ENCODE data around the gene IL1RAPL1. TPM values are rescaled to one million over a fixed set of nuclear protein-coding genes. Genes with fewer than 3 reads are reported as not detected.

The IL1RAPL1 gene
- total and polyA plus RNA-seq, 2 donors (not counting 1 experiment from before 2014, with no cell fraction given): 0.25 to 2.8 TPM

DNA sequence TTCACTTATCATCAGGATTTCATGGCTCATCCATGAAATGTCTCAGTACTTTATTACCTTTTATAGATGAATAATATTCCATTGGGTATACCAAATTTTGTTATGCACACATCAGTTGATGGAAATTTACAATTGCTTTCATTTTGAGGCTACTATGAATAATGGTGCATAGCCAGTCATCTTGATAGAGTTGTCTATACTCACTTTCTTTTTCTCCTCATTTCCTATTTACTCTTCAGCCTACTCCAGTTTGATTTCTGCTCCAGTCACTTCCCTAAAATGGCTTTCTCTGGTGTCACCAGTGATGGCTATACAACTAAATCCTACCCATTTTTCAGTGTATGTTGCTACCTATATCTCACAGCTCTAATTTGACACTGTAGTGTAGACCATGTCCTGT, 884.6 kb downstream of the IL1RAPL1 start:
- Histone ChIP-seq H3K4me3 (replicated peaks in 1 of 4; ENCODE audit: control extremely low read depth in 1 of 4, insufficient read depth in 1 of 4, low read depth in 3 of 4, low read length in 4 of 4) (no peak overlapping the region), H3K27me3 (ENCODE audit: control insufficient read depth, insufficient read depth, low read length) (no peaks in the 10 kb centered on the region), H2AFZ (ENCODE audit: low read length) (no peak overlapping the region), H3K27ac (ENCODE audit: insufficient read depth, low read length) (no peak overlapping the region), H3K4me2 (ENCODE audit: extremely low read depth, insufficient read depth, low read length) (no peak overlapping the region), H3K4me1 (ENCODE audit: control insufficient read depth, extremely low read depth, insufficient read depth, low read length) (no peaks in the 10 kb centered on the region), H4K20me1 (ENCODE audit: control insufficient read depth, extremely low read depth, insufficient read depth, low read length) (no peaks in the 10 kb centered on the region), H3K9me3 (ENCODE audit: control insufficient read depth, insufficient read depth, low read depth, low read length) (no peaks in the 10 kb centered on the region), H3K36me3 (ENCODE audit: control insufficient read depth, insufficient read depth, low read length) (no peaks in the 10 kb centered on the region), H3K79me2 (ENCODE audit: control insufficient read depth, insufficient read depth, low read length) (no peaks in the 10 kb centered on the region), H3K9ac (ENCODE audit: insufficient read depth, low read length) (no peak overlapping the region)
- no peak for DNase-seq (ENCODE audit: low read depth in 2 of 2)
- TF ChIP-seq, protein P1, sequence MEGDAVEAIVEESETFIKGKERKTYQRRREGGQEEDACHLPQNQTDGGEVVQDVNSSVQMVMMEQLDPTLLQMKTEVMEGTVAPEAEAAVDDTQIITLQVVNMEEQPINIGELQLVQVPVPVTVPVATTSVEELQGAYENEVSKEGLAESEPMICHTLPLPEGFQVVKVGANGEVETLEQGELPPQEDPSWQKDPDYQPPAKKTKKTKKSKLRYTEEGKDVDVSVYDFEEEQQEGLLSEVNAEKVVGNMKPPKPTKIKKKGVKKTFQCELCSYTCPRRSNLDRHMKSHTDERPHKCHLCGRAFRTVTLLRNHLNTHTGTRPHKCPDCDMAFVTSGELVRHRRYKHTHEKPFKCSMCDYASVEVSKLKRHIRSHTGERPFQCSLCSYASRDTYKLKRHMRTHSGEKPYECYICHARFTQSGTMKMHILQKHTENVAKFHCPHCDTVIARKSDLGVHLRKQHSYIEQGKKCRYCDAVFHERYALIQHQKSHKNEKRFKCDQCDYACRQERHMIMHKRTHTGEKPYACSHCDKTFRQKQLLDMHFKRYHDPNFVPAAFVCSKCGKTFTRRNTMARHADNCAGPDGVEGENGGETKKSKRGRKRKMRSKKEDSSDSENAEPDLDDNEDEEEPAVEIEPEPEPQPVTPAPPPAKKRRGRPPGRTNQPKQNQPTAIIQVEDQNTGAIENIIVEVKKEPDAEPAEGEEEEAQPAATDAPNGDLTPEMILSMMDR (conservative IDR thresholded peaks at IDR 0.05 in 1 of 2, IDR thresholded peaks at IDR 0.05 in 1 of 2; ENCODE audit: low read depth in 1 of 2, low read length in 2 of 2): no peak
- no peak for TF ChIP-seq EZH2 (IDR thresholded peaks at IDR 0.05; ENCODE audit: low read length, missing control alignments)

DNA sequence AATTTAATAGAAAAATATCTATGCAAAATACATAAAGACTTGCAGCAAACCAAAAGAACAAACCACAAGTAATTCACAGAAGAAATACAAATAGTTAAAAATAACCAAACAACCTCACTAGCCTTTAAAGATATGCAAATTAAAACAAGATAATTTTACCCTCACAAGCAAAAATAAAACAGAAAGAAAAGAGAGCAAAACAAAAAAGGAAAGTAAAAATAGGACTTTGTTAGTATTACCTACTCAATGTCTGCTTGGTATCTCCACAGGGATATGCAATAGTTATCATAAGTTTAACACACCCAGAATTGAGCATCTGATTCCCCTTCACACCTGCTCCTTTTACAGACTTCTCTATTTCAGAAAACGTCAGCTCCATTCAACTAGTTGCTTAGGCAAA, 890.6 kb downstream of the IL1RAPL1 start:
- no peak overlapping the region for H2AFZ ChIP-seq (ENCODE audit: low read length)
- H3K27ac ChIP-seq (ENCODE audit: insufficient read depth, low read length): no peak overlapping the region
- H3K79me2 ChIP-seq (ENCODE audit: control insufficient read depth, insufficient read depth, low read length): no peaks in the 10 kb centered on the region
- H3K27me3 ChIP-seq (ENCODE audit: control insufficient read depth, insufficient read depth, low read length): no peaks in the 10 kb centered on the region
- H3K4me1 ChIP-seq (ENCODE audit: control insufficient read depth, extremely low read depth, insufficient read depth, low read length): no peaks in the 10 kb centered on the region
- TF ChIP-seq, protein P1 (conservative IDR thresholded peaks at IDR 0.05 in 1 of 2, IDR thresholded peaks at IDR 0.05 in 1 of 2; ENCODE audit: low read depth in 1 of 2, low read length in 2 of 2): no peak
- no peak for TF ChIP-seq EZH2 (IDR thresholded peaks at IDR 0.05; ENCODE audit: low read length, missing control alignments)
- H3K36me3 ChIP-seq (ENCODE audit: control insufficient read depth, insufficient read depth, low read length): no peaks in the 10 kb centered on the region
- no peak overlapping the region for H3K9ac ChIP-seq (ENCODE audit: insufficient read depth, low read length)
- peak overlapping the region in 1 of 4 experiments; percentile 5 for H3K4me3 ChIP-seq (replicated peaks in 1 of 4; ENCODE audit: control extremely low read depth in 1 of 4, insufficient read depth in 1 of 4, low read depth in 3 of 4, low read length in 4 of 4)
- H4K20me1 ChIP-seq (ENCODE audit: control insufficient read depth, extremely low read depth, insufficient read depth, low read length): no peaks in the 10 kb centered on the region
- DNase-seq (ENCODE audit: low read depth in 2 of 2): no peak
- no peak overlapping the region for H3K4me2 ChIP-seq (ENCODE audit: extremely low read depth, insufficient read depth, low read length)
- H3K9me3 ChIP-seq (ENCODE audit: control insufficient read depth, insufficient read depth, low read depth, low read length): no peaks in the 10 kb centered on the region

DNA sequence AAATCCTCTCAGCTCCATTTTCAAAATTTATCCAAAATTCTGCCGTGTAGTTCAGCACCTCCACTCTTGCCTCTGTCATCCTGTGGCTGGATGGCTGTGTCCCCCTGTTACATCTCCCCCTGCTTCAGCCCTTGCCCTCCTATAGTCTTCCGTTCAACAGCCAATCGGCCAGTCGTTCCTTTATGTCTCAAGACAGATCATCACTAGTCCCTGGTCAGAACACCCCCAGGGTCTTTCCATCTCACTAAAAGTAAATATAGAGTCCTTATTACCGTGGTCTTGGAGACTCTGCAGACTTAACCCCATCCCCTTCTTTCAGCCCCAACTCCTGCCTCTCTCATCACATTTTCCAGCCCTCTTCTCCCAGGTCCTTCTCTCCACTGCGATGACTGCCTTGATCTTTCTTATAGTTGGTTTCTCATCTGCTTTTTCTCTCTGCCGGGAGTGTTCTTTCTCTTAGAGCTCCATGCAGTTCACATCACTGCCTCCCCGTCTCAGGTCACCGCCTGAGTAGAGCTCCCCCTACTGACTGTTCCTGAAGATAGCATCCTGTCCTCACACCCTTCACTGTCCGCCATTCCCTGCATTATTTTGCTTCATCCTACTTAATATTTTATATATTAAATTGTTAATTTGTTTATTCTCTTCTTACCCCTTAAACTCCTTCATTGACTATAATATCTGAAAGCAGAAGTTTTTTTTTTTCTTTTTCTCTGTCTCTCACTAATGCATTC, 891.3 kb downstream of the IL1RAPL1 start:
- Histone ChIP-seq H3K4me1 (ENCODE audit: control insufficient read depth, extremely low read depth, insufficient read depth, low read length) (no peaks in the 10 kb centered on the region), H4K20me1 (ENCODE audit: control insufficient read depth, extremely low read depth, insufficient read depth, low read length) (no peaks in the 10 kb centered on the region), H3K27me3 (ENCODE audit: control insufficient read depth, insufficient read depth, low read length) (no peaks in the 10 kb centered on the region), H3K27ac (ENCODE audit: insufficient read depth, low read length) (no peak overlapping the region), H2AFZ (ENCODE audit: low read length) (peak overlapping the region; percentile 51), H3K9ac (ENCODE audit: insufficient read depth, low read length) (no peak overlapping the region), H3K36me3 (ENCODE audit: control insufficient read depth, insufficient read depth, low read length) (no peaks in the 10 kb centered on the region), H3K79me2 (ENCODE audit: control insufficient read depth, insufficient read depth, low read length) (no peaks in the 10 kb centered on the region), H3K9me3 (ENCODE audit: control insufficient read depth, insufficient read depth, low read depth, low read length) (no peaks in the 10 kb centered on the region), H3K4me2 (ENCODE audit: extremely low read depth, insufficient read depth, low read length) (peak overlapping the region; percentile 64), H3K4me3 (replicated peaks in 1 of 4; ENCODE audit: control extremely low read depth in 1 of 4, insufficient read depth in 1 of 4, low read depth in 3 of 4, low read length in 4 of 4) (peak overlapping the region in 1 of 4 experiments; percentile 30)
- TF ChIP-seq EZH2 (IDR thresholded peaks at IDR 0.05; ENCODE audit: low read length, missing control alignments): no peak
- TF ChIP-seq, protein P1 (conservative IDR thresholded peaks at IDR 0.05 in 1 of 2, IDR thresholded peaks at IDR 0.05 in 1 of 2; ENCODE audit: low read depth in 1 of 2, low read length in 2 of 2): peak; percentile 45 to 53
- peak; percentile 13 to 39 for DNase-seq (ENCODE audit: low read depth in 2 of 2)

All from fibroblast of lung (primary cell).